ENCODE measurements around the gene S1PR2. TPM values are rescaled to one million over a fixed set of nuclear protein-coding genes. Genes with fewer than 3 reads are reported as not detected.
"Not testable (repeated sequence)": the region's sequence is repeated elsewhere in the genome, so short reads cannot be mapped to it uniquely, and the experiment has no call there.

Gene S1PR2
- total RNA-seq, 2 experiments from 2014 or later: 14.6 to 17.2 TPM

- TF ChIP-seq CTCF (IDR thresholded peaks at IDR 0.05): no peak
- no peaks in the 10 kb centered on the region for H3K27me3 Mint-ChIP-seq
- ATAC-seq (ENCODE audit: poor library complexity): no peak
- Histone ChIP-seq H3K4me1 (ENCODE audit: insufficient read depth, low read length) (peaks cover 3% of the 10 kb centered on the region), H3K27me3 (ENCODE audit: control insufficient read depth in 1 of 2, insufficient read depth in 2 of 2, low read length in 2 of 2) (no peaks in the 10 kb centered on the region), H3K4me3 (ENCODE audit: low read length) (no peak overlapping the region), H3K9me3 (ENCODE audit: control insufficient read depth in 1 of 2, insufficient read depth in 1 of 2, low read length in 2 of 2) (no peaks in the 10 kb centered on the region), H3K36me3 (ENCODE audit: insufficient read depth, low read length) (peaks cover 74% of the 10 kb centered on the region), H3K27ac (ENCODE audit: low read depth in 1 of 2, low read length in 2 of 2) (no peak overlapping the region)
- H3K36me3 Mint-ChIP-seq (ENCODE audit: low read depth): peaks cover 64% of the 10 kb centered on the region
- H3K27ac Mint-ChIP-seq: no peak overlapping the region
- intact Hi-C loops (cut with DNase I, micrococcal nuclease): no loop called here
- ChIA-PET POLR2A (no interaction called here), CTCF (no interaction called here)
- no peak overlapping the region for H3K4me3 Mint-ChIP-seq
- DNase-seq: no peak
- peaks cover 7% of the 10 kb centered on the region for H3K4me1 Mint-ChIP-seq (ENCODE audit: low read depth)
- no peaks in the 10 kb centered on the region for H3K9me3 Mint-ChIP-seq
Measured at GRCh38 chr19:10180459-10180858, 50.7 kb downstream of the S1PR2 start.

- H3K27me3 Mint-ChIP-seq; H3K4me3 ChIP-seq (ENCODE audit: low read length); H3K4me3 Mint-ChIP-seq; H3K27ac Mint-ChIP-seq; POLR2A ChIA-PET; H3K9me3 Mint-ChIP-seq; intact Hi-C loops (cut with DNase I, micrococcal nuclease); H3K27ac ChIP-seq (ENCODE audit: low read depth in 1 of 2, low read length in 2 of 2); DNase-seq; H3K4me1 ChIP-seq (ENCODE audit: insufficient read depth, low read length); H3K9me3 ChIP-seq (ENCODE audit: control insufficient read depth in 1 of 2, insufficient read depth in 1 of 2, low read length in 2 of 2); CTCF ChIA-PET; H3K4me1 Mint-ChIP-seq (ENCODE audit: low read depth); ATAC-seq (ENCODE audit: poor library complexity); H3K27me3 ChIP-seq (ENCODE audit: control insufficient read depth in 1 of 2, insufficient read depth in 2 of 2, low read length in 2 of 2): not testable (repeated sequence)
- peaks cover 67% of the 10 kb centered on the region for H3K36me3 Mint-ChIP-seq (ENCODE audit: low read depth)
- peaks cover 76% of the 10 kb centered on the region for H3K36me3 ChIP-seq (ENCODE audit: insufficient read depth, low read length)
Measured at GRCh38 chr19:10180024-10180423, 51.1 kb downstream of the S1PR2 start.

DNA sequence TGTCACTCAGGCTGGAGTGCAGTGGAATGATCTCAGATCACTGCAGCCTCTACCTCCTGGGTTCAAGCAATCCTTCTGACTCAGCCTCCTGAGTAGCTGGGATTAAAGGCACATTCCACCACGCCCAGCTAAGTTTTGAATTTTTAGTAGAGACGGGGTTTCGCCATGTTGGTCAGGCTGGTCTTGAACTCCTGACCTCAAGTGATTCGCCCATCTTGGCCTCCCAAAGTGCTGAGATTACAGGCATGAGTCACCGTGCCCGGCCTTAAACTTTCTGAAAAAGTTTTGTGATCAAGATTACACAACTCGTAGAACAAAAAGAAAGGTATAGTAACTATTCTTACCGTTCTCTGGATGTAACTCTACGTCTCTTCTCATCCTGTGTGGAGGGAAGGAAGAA lies 57.6 kb downstream of the S1PR2 start:
- no peak overlapping the region for H3K27ac ChIP-seq (ENCODE audit: low read depth in 1 of 2, low read length in 2 of 2)
- H3K9me3 Mint-ChIP-seq: no peaks in the 10 kb centered on the region
- H3K27me3 ChIP-seq (ENCODE audit: control insufficient read depth in 1 of 2, insufficient read depth in 2 of 2, low read length in 2 of 2): no peaks in the 10 kb centered on the region
- no peak overlapping the region for H3K4me3 Mint-ChIP-seq
- peaks cover 1% of the 10 kb centered on the region for H3K4me1 Mint-ChIP-seq (ENCODE audit: low read depth)
- DNase-seq (no peak), ATAC-seq (ENCODE audit: poor library complexity) (no peak)
- peaks cover 4% of the 10 kb centered on the region for H3K4me1 ChIP-seq (ENCODE audit: insufficient read depth, low read length)
- POLR2A ChIA-PET: no interaction called here
- H3K4me3 ChIP-seq (ENCODE audit: low read length): no peak overlapping the region
- intact Hi-C loops (cut with DNase I, micrococcal nuclease): no loop called here
- no peak overlapping the region for H3K27ac Mint-ChIP-seq
- CTCF ChIA-PET: interaction anchor here (1.1 kb wide), 1 partner anchor 77 kb away, joined by 6 read pairs; no protein-coding TSS in a partner anchor
- no peaks in the 10 kb centered on the region for H3K9me3 ChIP-seq (ENCODE audit: control insufficient read depth in 1 of 2, insufficient read depth in 1 of 2, low read length in 2 of 2)
- H3K27me3 Mint-ChIP-seq: no peaks in the 10 kb centered on the region
- TF ChIP-seq CTCF (IDR thresholded peaks at IDR 0.05): no peak
- peaks cover 79% of the 10 kb centered on the region for H3K36me3 ChIP-seq (ENCODE audit: insufficient read depth, low read length)
- H3K36me3 Mint-ChIP-seq (ENCODE audit: low read depth): peaks cover 81% of the 10 kb centered on the region

Small RNA genes within 50 kb of the gene (microRNA-seq; reads per million reads assigned to microRNA genes)
- gene MIR4322 (ENCODE audit: borderline microRNAs expressed, borderline replicate concordance): not detected

Other genes with a start within 250 kb of the S1PR2 start
- gene COL5A3, start 220.8 kb downstream of the S1PR2 start, total RNA-seq: 1 to 10 TPM; 4.4 to 5.2 TPM
- not detected for gene RDH8, start 217.8 kb downstream of the S1PR2 start, total RNA-seq
- gene SHFL, start 145.0 kb downstream of the S1PR2 start, total RNA-seq: 10 to 100 TPM; 58.5 to 61.7 TPM
- under 1 TPM; 0.61 to 0.63 TPM for gene ANGPTL6, start 128.7 kb downstream of the S1PR2 start, total RNA-seq
- 100 to 1,000 TPM; 119 to 127 TPM for gene PPAN, start 125.0 kb downstream of the S1PR2 start, total RNA-seq
- gene P2RY11, start 119.6 kb downstream of the S1PR2 start, total RNA-seq: 10 to 100 TPM; 88.5 to 93.9 TPM
- 100 to 1,000 TPM; 328 to 343 TPM for gene EIF3G, start 111.4 kb downstream of the S1PR2 start, total RNA-seq
- 100 to 1,000 TPM; 159 to 160 TPM for gene DNMT1, start 36.4 kb downstream of the S1PR2 start, total RNA-seq
- gene MRPL4, start 20.9 kb upstream of the S1PR2 start, total RNA-seq: 10 to 100 TPM; 44.6 to 47.3 TPM
- gene ICAM1, start 39.8 kb upstream of the S1PR2 start, total RNA-seq: 1 to 10 TPM; 7.0 to 7.4 TPM
- under 1 TPM; 0.52 to 0.70 TPM for gene ICAM4, start 55.6 kb upstream of the S1PR2 start, total RNA-seq
- gene ICAM5, start 58.6 kb upstream of the S1PR2 start, total RNA-seq: not detected
- 1 to 10 TPM; 1.6 to 2.6 TPM for gene ZGLP1, start 78.5 kb upstream of the S1PR2 start, total RNA-seq
- gene FDX2, start 84.7 kb upstream of the S1PR2 start, total RNA-seq: 1 to 10 TPM; 1.2 to 1.9 TPM
- 10 to 100 TPM; 20.5 to 21.3 TPM for gene RAVER1, start 102.2 kb upstream of the S1PR2 start, total RNA-seq
- 100 to 1,000 TPM; 164 to 173 TPM for gene ICAM3, start 108.3 kb upstream of the S1PR2 start, total RNA-seq
- gene TYK2, start 149.2 kb upstream of the S1PR2 start, total RNA-seq: 100 to 1,000 TPM; 229 to 253 TPM
- gene CDC37, start 172.2 kb upstream of the S1PR2 start, total RNA-seq: 100 to 1,000 TPM; 162 to 164 TPM
- 1 to 10 TPM; 1.5 to 2.1 TPM for gene PDE4A, start 189.2 kb upstream of the S1PR2 start, total RNA-seq

All from CD4-positive, alpha-beta T cell (primary cell).